GM12892 (cell line): ENCODE data around the gene ZNF18.

Source experiments
- POLR2A ChIP-seq: IDR thresholded peaks from 2 replicates; pipeline ENCODE4 v1.6.1; 2011; ENCODE audit warnings: low read depth, low read length, control low read depth
- POLR2AphosphoS5 ChIP-seq: IDR thresholded peaks from 2 replicates; pipeline ENCODE4 v1.6.1; 2011; ENCODE audit warnings: low read depth, low read length, control low read depth
- TAF1 ChIP-seq: IDR thresholded peaks from 2 replicates; pipeline ENCODE4 v1.6.1; 2011; ENCODE audit warnings: low read depth, mild to moderate bottlenecking, control low read depth, low read length, borderline replicate concordance

DNA sequence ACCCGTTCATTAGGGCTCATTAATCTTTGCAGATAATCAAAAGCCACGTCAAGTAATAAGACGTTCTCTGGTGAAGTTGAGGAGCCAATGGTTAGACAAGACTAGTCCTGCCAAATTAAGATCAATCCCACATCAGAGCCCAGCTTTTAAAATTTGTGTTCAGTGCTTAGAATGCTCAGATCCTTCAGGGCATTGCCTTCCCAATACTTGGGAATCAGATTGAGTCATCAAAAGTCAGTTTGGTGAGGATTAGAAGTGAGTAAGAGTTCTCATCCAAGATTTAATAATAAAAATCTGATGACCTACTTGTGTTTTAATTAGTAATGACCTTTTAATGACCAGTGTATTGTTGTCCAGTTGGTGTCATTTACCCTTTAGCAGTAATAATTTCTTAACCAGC lies 43.2 kb upstream of the ZNF18 start:
- TF ChIP-seq POLR2AphosphoS5 (no peak), POLR2A (no peak), TAF1 (no peak)
